Activated CD8-positive, alpha-beta memory T cell treated with anti-CD3 and anti-CD28 coated beads for 48 hours (primary cell): ENCODE results near the gene ARHGAP23.
"Not testable (repeated sequence)": the region's sequence is repeated elsewhere in the genome, so short reads cannot be mapped to it uniquely, and the experiment has no call there.

Experiments
- DNase-seq, 3 experiments: peaks; one replicate each; pipeline ENCODE4 v3.0.0-alpha.2; 2020; ENCODE audit warnings: low read depth in 2 of 3, low spot score in 2 of 3

ARHGAP23 gene

GRCh38 chr17:38420518-38420917 is 7.7 kb upstream of the ARHGAP23 start:
- no peak for DNase-seq

- no peak for DNase-seq
Measured at GRCh38 chr17:38421171-38421841, 7.0 kb upstream of the ARHGAP23 start.

- DNase-seq = no peak
Measured at GRCh38 chr17:38421871-38422827, 6.1 kb upstream of the ARHGAP23 start.

- DNase-seq = no peak
Measured at GRCh38 chr17:38424297-38424972, 3.8 kb upstream of the ARHGAP23 start.

GRCh38 chr17:38425031-38425430 is 3.2 kb upstream of the ARHGAP23 start:
- DNase-seq = no peak

GRCh38 chr17:38425744-38426143 is 2.5 kb upstream of the ARHGAP23 start:
- no peak for DNase-seq

- DNase-seq = no peak
Measured at GRCh38 chr17:38426441-38426840, 1.8 kb upstream of the ARHGAP23 start.

- DNase-seq = no peak
Measured at GRCh38 chr17:38427160-38427949, 909 bp upstream of the ARHGAP23 start.

GRCh38 chr17:38428643-38429371 is 543 bp downstream of the ARHGAP23 start:
- DNase-seq = no peak

- no peak for DNase-seq
Measured at GRCh38 chr17:38429476-38430100, 1.3 kb downstream of the ARHGAP23 start.

- no peak for DNase-seq
Measured at GRCh38 chr17:38430316-38430715, 2.1 kb downstream of the ARHGAP23 start.

- DNase-seq = no peak
Measured at GRCh38 chr17:38430822-38431221, 2.6 kb downstream of the ARHGAP23 start.

GRCh38 chr17:38431346-38432145 is 3.3 kb downstream of the ARHGAP23 start:
- DNase-seq = no peak

GRCh38 chr17:38434178-38434665 is 6.0 kb downstream of the ARHGAP23 start:
- no peak for DNase-seq

- DNase-seq = no peak
Measured at GRCh38 chr17:38435795-38436194, 7.5 kb downstream of the ARHGAP23 start.

- DNase-seq = no peak
Measured at GRCh38 chr17:38436386-38436785, 8.1 kb downstream of the ARHGAP23 start.

- DNase-seq = not testable (repeated sequence)
Measured at GRCh38 chr17:38437313-38437712, 9.0 kb downstream of the ARHGAP23 start.

GRCh38 chr17:38439436-38439835 is 11.2 kb downstream of the ARHGAP23 start:
- no peak for DNase-seq
